ENCODE data around the gene KRTAP4-5. TPM values are rescaled to one million over a fixed set of nuclear protein-coding genes. Genes with fewer than 3 reads are reported as not detected.

KRTAP4-5 gene
- total RNA-seq, 1 experiment from 2014 or later, result not detected

GRCh38 chr17:41147531-41148204 lies 2.0 kb downstream of the KRTAP4-5 start:
- no peak for DNase-seq
- H3K9me3 ChIP-seq (ENCODE audit: insufficient read depth, low read depth), result peaks cover 11% of the 10 kb centered on the region
- H3K4me3 ChIP-seq, result no peak overlapping the region
- no peak overlapping the region for H3K4me2 ChIP-seq
- H3K4me1 ChIP-seq (replicated peaks; ENCODE audit: insufficient read depth), result no peaks in the 10 kb centered on the region
- no peaks in the 10 kb centered on the region for H4K20me1 ChIP-seq (ENCODE audit: insufficient read depth)
- intact Hi-C loops (cut with micrococcal nuclease; ENCODE audit: unreplicated experiment), result no loop called here
- POLR2A ChIA-PET (ENCODE audit: unreplicated experiment), result no interaction called here
- CTCF ChIA-PET, result no interaction called here
- no TSS peak for BruUV-seq (replicated peaks)
- no peak overlapping the region for H2AFZ ChIP-seq
- no peak overlapping the region for H3K27ac ChIP-seq
- no peaks in the 10 kb centered on the region for H3F3A ChIP-seq (ENCODE audit: insufficient read depth, low read depth)
- H3K9me2 ChIP-seq (ENCODE audit: insufficient read depth), result no peaks in the 10 kb centered on the region
- no peaks in the 10 kb centered on the region for H3K79me2 ChIP-seq (ENCODE audit: low read depth)
- no peaks in the 10 kb centered on the region for H3K27me3 ChIP-seq (ENCODE audit: insufficient read depth, low read depth)
- no peaks in the 10 kb centered on the region for H3K36me3 ChIP-seq (ENCODE audit: low read depth)
- no peak for TF ChIP-seq EZH2 (IDR thresholded peaks at IDR 0.05; ENCODE audit: low read depth)
- no peak for TF ChIP-seq CTCF (conservative IDR thresholded peaks at IDR 0.05)

- H3K27me3 ChIP-seq (ENCODE audit: insufficient read depth, low read depth), result no peaks in the 10 kb centered on the region
- H4K20me1 ChIP-seq (ENCODE audit: insufficient read depth), result no peaks in the 10 kb centered on the region
- peaks cover 13% of the 10 kb centered on the region for H3K4me1 ChIP-seq (replicated peaks; ENCODE audit: insufficient read depth)
- H3K79me2 ChIP-seq (ENCODE audit: low read depth), result no peaks in the 10 kb centered on the region
- H3K27ac ChIP-seq, result no peak overlapping the region
- no peak overlapping the region for H3K4me2 ChIP-seq
- peaks cover 13% of the 10 kb centered on the region; the same call in 1 of the 2 replicates for H3F3A ChIP-seq (ENCODE audit: insufficient read depth, low read depth)
- H3K9me2 ChIP-seq (ENCODE audit: insufficient read depth), result no peaks in the 10 kb centered on the region
- CTCF ChIA-PET, result no interaction called here
- BruUV-seq (replicated peaks), result no TSS peak
- no peaks in the 10 kb centered on the region for H3K36me3 ChIP-seq (ENCODE audit: low read depth)
- no peak overlapping the region for H2AFZ ChIP-seq
- no peak for DNase-seq
- intact Hi-C loops (cut with micrococcal nuclease; ENCODE audit: unreplicated experiment), result no loop called here
- POLR2A ChIA-PET (ENCODE audit: unreplicated experiment), result no interaction called here
- TF ChIP-seq CTCF (conservative IDR thresholded peaks at IDR 0.05), result no peak
- no peak for TF ChIP-seq EZH2 (IDR thresholded peaks at IDR 0.05; ENCODE audit: low read depth)
- peaks cover 9% of the 10 kb centered on the region; the same call in 1 of the 2 replicates for H3K9me3 ChIP-seq (ENCODE audit: insufficient read depth, low read depth)
- no peak overlapping the region for H3K4me3 ChIP-seq
Measured at GRCh38 chr17:41145261-41145660, 4.4 kb downstream of the KRTAP4-5 start.

- intact Hi-C loops (cut with micrococcal nuclease; ENCODE audit: unreplicated experiment), result no loop called here
- H3K27me3 ChIP-seq (ENCODE audit: insufficient read depth, low read depth), result no peaks in the 10 kb centered on the region
- DNase-seq, result no peak
- H3F3A ChIP-seq (ENCODE audit: insufficient read depth, low read depth), result peaks cover 16% of the 10 kb centered on the region; the same call in 1 of the 2 replicates
- no peak overlapping the region for H3K27ac ChIP-seq
- H4K20me1 ChIP-seq (ENCODE audit: insufficient read depth), result no peaks in the 10 kb centered on the region
- H3K4me2 ChIP-seq, result no peak overlapping the region
- H3K36me3 ChIP-seq (ENCODE audit: low read depth), result no peaks in the 10 kb centered on the region
- BruUV-seq (replicated peaks), result no TSS peak
- peaks cover 17% of the 10 kb centered on the region for H3K4me1 ChIP-seq (replicated peaks; ENCODE audit: insufficient read depth)
- ChIA-PET CTCF (no interaction called here), POLR2A (ENCODE audit: unreplicated experiment) (no interaction called here)
- H3K9me3 ChIP-seq (ENCODE audit: insufficient read depth, low read depth), result peaks cover 9% of the 10 kb centered on the region; the same call in 1 of the 2 replicates
- no peaks in the 10 kb centered on the region for H3K79me2 ChIP-seq (ENCODE audit: low read depth)
- no peak for TF ChIP-seq EZH2 (IDR thresholded peaks at IDR 0.05; ENCODE audit: low read depth)
- no peak for TF ChIP-seq CTCF (conservative IDR thresholded peaks at IDR 0.05)
- no peak overlapping the region for H2AFZ ChIP-seq
- H3K4me3 ChIP-seq, result no peak overlapping the region
- H3K9me2 ChIP-seq (ENCODE audit: insufficient read depth), result no peaks in the 10 kb centered on the region
Measured at GRCh38 chr17:41144846-41145245, 4.8 kb downstream of the KRTAP4-5 start.

All from PC-9 (cell line).